ENCODE data around the gene C2orf72. TPM values are rescaled to one million over a fixed set of nuclear protein-coding genes. Genes with fewer than 3 reads are reported as not detected.

The C2orf72 gene
- total RNA-seq, 4 donors from 2014 or later: 2.6 to 9.0 (median 5.8) TPM

- H3K4me3 ChIP-seq: no peak overlapping the region
- TF ChIP-seq POLR2AphosphoS5 (IDR thresholded peaks at IDR 0.05) (no peak), POLR2A (IDR thresholded peaks at IDR 0.05) (no peak), CTCF (IDR thresholded peaks at IDR 0.05) (no peak), EP300 (IDR thresholded peaks at IDR 0.05) (no peak)
- no peaks in the 10 kb centered on the region for H3K9me3 ChIP-seq
- no peak overlapping the region for H3K27ac ChIP-seq
- peaks cover 41% of the 10 kb centered on the region for H3K27me3 ChIP-seq
- no peaks in the 10 kb centered on the region for H3K36me3 ChIP-seq
- H3K4me1 ChIP-seq: peaks cover 6% of the 10 kb centered on the region
- no peak for DNase-seq (ENCODE audit: low spot score in 2 of 2)
- 67% methylated on average over 4 of the region's 5 CpGs for WGBS
Measured at GRCh38 chr2:231032575-231033140, 4.7 kb upstream of the C2orf72 start.

- Histone ChIP-seq H3K4me3 (no peak overlapping the region), H3K27ac (no peak overlapping the region), H3K9me3 (no peaks in the 10 kb centered on the region), H3K27me3 (peaks cover 48% of the 10 kb centered on the region), H3K36me3 (no peaks in the 10 kb centered on the region), H3K4me1 (peaks cover 12% of the 10 kb centered on the region)
- WGBS: 69% methylated on average over 11 of the region's 11 CpGs
- TF ChIP-seq CTCF (IDR thresholded peaks at IDR 0.05) (no peak), POLR2A (IDR thresholded peaks at IDR 0.05) (no peak), EP300 (IDR thresholded peaks at IDR 0.05) (no peak), POLR2AphosphoS5 (IDR thresholded peaks at IDR 0.05) (no peak)
- DNase-seq (ENCODE audit: low spot score in 2 of 2): no peak
Measured at GRCh38 chr2:231033147-231034132, 3.9 kb upstream of the C2orf72 start.

- Histone ChIP-seq H3K36me3 (no peaks in the 10 kb centered on the region), H3K4me1 (peaks cover 13% of the 10 kb centered on the region), H3K27me3 (peaks cover 57% of the 10 kb centered on the region), H3K4me3 (no peak overlapping the region), H3K27ac (no peak overlapping the region), H3K9me3 (no peaks in the 10 kb centered on the region)
- no peak for DNase-seq (ENCODE audit: low spot score in 2 of 2)
- WGBS: 38% methylated on average over 4 of the region's 4 CpGs
- TF ChIP-seq CTCF (IDR thresholded peaks at IDR 0.05) (no peak), EP300 (IDR thresholded peaks at IDR 0.05) (no peak), POLR2A (IDR thresholded peaks at IDR 0.05) (no peak), POLR2AphosphoS5 (IDR thresholded peaks at IDR 0.05) (no peak)
Measured at GRCh38 chr2:231034291-231034882, 2.9 kb upstream of the C2orf72 start.

GRCh38 chr2:231036131-231036530 lies 1.2 kb upstream of the C2orf72 start:
- TF ChIP-seq POLR2A (IDR thresholded peaks at IDR 0.05) (no peak), CTCF (IDR thresholded peaks at IDR 0.05) (no peak), EP300 (IDR thresholded peaks at IDR 0.05) (no peak), POLR2AphosphoS5 (IDR thresholded peaks at IDR 0.05) (no peak)
- no peak overlapping the region for H3K4me3 ChIP-seq
- peaks cover 13% of the 10 kb centered on the region for H3K4me1 ChIP-seq
- no peak overlapping the region for H3K27ac ChIP-seq
- no peaks in the 10 kb centered on the region for H3K36me3 ChIP-seq
- WGBS: 66% methylated on average over 3 of the region's 4 CpGs
- DNase-seq (ENCODE audit: low spot score in 2 of 2): no peak
- H3K27me3 ChIP-seq: peaks cover 73% of the 10 kb centered on the region
- no peaks in the 10 kb centered on the region for H3K9me3 ChIP-seq

Data from suprapubic skin (tissue), 4 donors.